DND-41 (cell line): ENCODE results near the gene PABPN1L.

ENCODE experiments used
- ATAC-seq: fragments of 200-7000 bp; cut with Tn5 transposase; 3 replicates; pipeline ENCODE4 v1.9.1; 2021; ENCODE audit warnings: low read depth; ENCODE audit not compliant: insufficient read depth
- DNase-seq: peaks from one replicate; pipeline ENCODE4 v3.0.0-alpha.2; 2020
- H2AFZ ChIP-seq: 2 replicates; pipeline ENCODE4 v1.6.0; 2012; ENCODE audit warnings: low read depth, low read length
- H3K27ac ChIP-seq: 2 replicates; pipeline ENCODE4 v1.5.1; 2012; ENCODE audit warnings: low read length, inconsistent platforms
- H3K27me3 ChIP-seq: fragments of 200-600 bp; sonication (generic); 2 replicates; pipeline ENCODE4 v1.6.0; 2012; ENCODE audit warnings: low read length, mild to moderate bottlenecking, inconsistent platforms; ENCODE audit not compliant: insufficient read depth, poor library complexity
- H3K36me3 ChIP-seq: 2 replicates; pipeline ENCODE4 v1.5.1; 2012; ENCODE audit warnings: low read length, inconsistent platforms; ENCODE audit not compliant: insufficient read depth
- H3K4me1 ChIP-seq: 2 replicates; pipeline ENCODE4 v1.5.1; 2012; ENCODE audit warnings: mild to moderate bottlenecking, low read length; ENCODE audit not compliant: insufficient read depth
- H3K4me2 ChIP-seq: 2 replicates; pipeline ENCODE4 v1.6.0; 2012; ENCODE audit warnings: mild to moderate bottlenecking, moderate library complexity, low read length, inconsistent platforms; ENCODE audit not compliant: insufficient read depth
- H3K4me3 ChIP-seq, 2 experiments: fragments of 200-600 bp in 1 of 2; shearing (Covaris generic) in 1 of 2; 2 replicates each; pipeline ENCODE4 v1.5.1; 2012 to 2016; ENCODE audit warnings: inconsistent platforms in 2 of 2, low read length in 2 of 2, mild to moderate bottlenecking in 2 of 2, low read depth in 1 of 2, moderate library complexity in 1 of 2
- H3K79me2 ChIP-seq: 2 replicates; pipeline ENCODE4 v1.6.0; 2012; ENCODE audit warnings: low read length, inconsistent platforms; ENCODE audit not compliant: insufficient read depth
- H3K9ac ChIP-seq: 2 replicates; pipeline ENCODE4 v1.6.0; 2012; ENCODE audit warnings: low read depth, mild to moderate bottlenecking, inconsistent platforms, low read length, moderate library complexity
- H3K9me3 ChIP-seq: 2 replicates; pipeline ENCODE4 v1.5.1; 2012; ENCODE audit warnings: low read length, moderate library complexity, mild to moderate bottlenecking, inconsistent platforms; ENCODE audit not compliant: insufficient read depth, severe bottlenecking
- H4K20me1 ChIP-seq: 2 replicates; pipeline ENCODE4 v1.6.0; 2012; ENCODE audit warnings: low read length; ENCODE audit not compliant: insufficient read depth
- CTCF ChIP-seq: IDR thresholded peaks from 2 replicates; pipeline ENCODE4 v1.5.1; 2012; ENCODE audit warnings: borderline replicate concordance, low read length, moderate library complexity, mild to moderate bottlenecking; ENCODE audit not compliant: poor library complexity, severe bottlenecking; ENCODE audit errors: extremely low read depth
- EZH2 ChIP-seq: IDR thresholded peaks from 3 replicates; pipeline ENCODE4 v1.6.1; 2012; ENCODE audit warnings: borderline replicate concordance, low read depth, mild to moderate bottlenecking, moderate library complexity, low read length, inconsistent platforms; ENCODE audit not compliant: severe bottlenecking

PABPN1L gene

GRCh38 chr16:88906535-88907105, 40.2 kb upstream of the PABPN1L start:
- Histone ChIP-seq H3K79me2 (no peaks in the 10 kb centered on the region), H3K9ac (no peak overlapping the region), H4K20me1 (peaks cover 11% of the 10 kb centered on the region; the same call in 1 of the 2 replicates), H3K4me3 (no peak overlapping the region), H3K27me3 (no peaks in the 10 kb centered on the region), H3K4me1 (no peaks in the 10 kb centered on the region), H3K9me3 (no peaks in the 10 kb centered on the region), H3K36me3 (no peaks in the 10 kb centered on the region), H3K4me2 (no peak overlapping the region), H3K27ac (no peak overlapping the region), H2AFZ (no peak overlapping the region)
- TF ChIP-seq CTCF (no peak), EZH2 (no peak)
- DNase-seq (no peak), ATAC-seq (no peak)

GRCh38 chr16:88906020-88906419, 39.6 kb upstream of the PABPN1L start:
- ATAC-seq (no peak), DNase-seq (no peak)
- Histone ChIP-seq H3K4me3 (no peak overlapping the region), H3K4me2 (no peak overlapping the region), H4K20me1 (peaks cover 10% of the 10 kb centered on the region; the same call in 1 of the 2 replicates), H3K27ac (no peak overlapping the region), H3K79me2 (no peaks in the 10 kb centered on the region), H3K9ac (no peak overlapping the region), H3K27me3 (no peaks in the 10 kb centered on the region), H3K36me3 (no peaks in the 10 kb centered on the region), H2AFZ (no peak overlapping the region), H3K4me1 (no peaks in the 10 kb centered on the region), H3K9me3 (no peaks in the 10 kb centered on the region)
- no peak for TF ChIP-seq CTCF

GRCh38 chr16:88905563-88905962, 39.1 kb upstream of the PABPN1L start:
- no peak overlapping the region for H3K4me3 ChIP-seq
- no peaks in the 10 kb centered on the region for H3K79me2 ChIP-seq
- no peak overlapping the region for H3K9ac ChIP-seq
- peak; percentile 19 for DNase-seq
- H3K27ac ChIP-seq: no peak overlapping the region
- H3K4me1 ChIP-seq: no peaks in the 10 kb centered on the region
- ATAC-seq: peak; percentile 49; the same call in 1 of the 3 replicates
- no peak for TF ChIP-seq CTCF
- no peak for TF ChIP-seq EZH2
- no peaks in the 10 kb centered on the region for H3K9me3 ChIP-seq
- no peak overlapping the region for H3K4me2 ChIP-seq
- no peak overlapping the region for H2AFZ ChIP-seq
- no peaks in the 10 kb centered on the region for H3K27me3 ChIP-seq
- H3K36me3 ChIP-seq: no peaks in the 10 kb centered on the region
- H4K20me1 ChIP-seq: peaks cover 8% of the 10 kb centered on the region; the same call in 1 of the 2 replicates
